Parathyroid adenoma (tissue), 2 donors: ENCODE measurements around the gene ALDH1L1.
A peak's percentile ranks its signal among the peaks of the same experiment; 100 is the strongest.

Experiments used
- H2AFZ ChIP-seq: fragments of 300-600 bp; sonication (generic); one replicate; pipeline ENCODE4 v1.7.0; 2017; ENCODE audit warnings: antibody characterized with exemption, mild to moderate bottlenecking
- H3K27ac ChIP-seq: fragments of 300-600 bp; sonication (generic); one replicate; pipeline ENCODE4 v1.7.0; 2017
- H3K27me3 ChIP-seq: fragments of 300-600 bp; sonication (generic); one replicate; pipeline ENCODE4 v1.7.0; 2017; ENCODE audit warnings: low read length; ENCODE audit not compliant: control insufficient read depth, insufficient read depth
- H3K36me3 ChIP-seq: fragments of 300-600 bp; sonication (generic); one replicate; pipeline ENCODE4 v1.7.0; 2017; ENCODE audit warnings: low read length; ENCODE audit not compliant: control insufficient read depth, insufficient read depth
- H3K4me1 ChIP-seq: fragments of 300-600 bp; sonication (generic); one replicate; pipeline ENCODE4 v1.7.0; 2017; ENCODE audit warnings: control low read depth
- H3K4me2 ChIP-seq: fragments of 300-600 bp; sonication (generic); one replicate; pipeline ENCODE4 v1.7.0; 2017; ENCODE audit warnings: low read length
- H3K4me3 ChIP-seq: fragments of 300-600 bp; sonication (generic); one replicate; pipeline ENCODE4 v1.7.0; 2017; ENCODE audit warnings: low read depth, low read length
- H3K79me2 ChIP-seq: fragments of 300-600 bp; sonication (generic); one replicate; pipeline ENCODE4 v1.7.0; 2017; ENCODE audit warnings: control low read depth
- H3K9ac ChIP-seq: fragments of 300-600 bp; sonication (generic); one replicate; pipeline ENCODE4 v1.7.0; 2017; ENCODE audit warnings: mild to moderate bottlenecking
- H3K9me3 ChIP-seq: fragments of 300-600 bp; sonication (generic); one replicate; pipeline ENCODE4 v1.7.0; 2017; ENCODE audit warnings: low read length; ENCODE audit not compliant: control insufficient read depth
- CTCF ChIP-seq: fragments of 300-600 bp; sonication (generic); IDR thresholded peaks from one replicate; pipeline ENCODE4 v1.7.0; 2017; ENCODE audit warnings: antibody characterized with exemption, mild to moderate bottlenecking
- donor health status: primary hyperparathyroidism.

ALDH1L1 gene

GRCh38 chr3:126116526-126116925 lies 63.9 kb downstream of the ALDH1L1 start:
- no peak for TF ChIP-seq CTCF
- H3K9ac ChIP-seq = no peak overlapping the region
- H3K9me3 ChIP-seq = no peaks in the 10 kb centered on the region
- no peaks in the 10 kb centered on the region for H3K4me1 ChIP-seq
- no peak overlapping the region for H2AFZ ChIP-seq
- H3K36me3 ChIP-seq = no peaks in the 10 kb centered on the region
- H3K4me2 ChIP-seq = no peak overlapping the region
- H3K27ac ChIP-seq = no peak overlapping the region
- no peak overlapping the region for H3K4me3 ChIP-seq
- no peaks in the 10 kb centered on the region for H3K27me3 ChIP-seq
- H3K79me2 ChIP-seq = no peaks in the 10 kb centered on the region

GRCh38 chr3:126114443-126115386 lies 65.7 kb downstream of the ALDH1L1 start:
- Histone ChIP-seq H3K27ac (no peak overlapping the region), H3K79me2 (no peaks in the 10 kb centered on the region), H3K4me2 (no peak overlapping the region), H3K9me3 (no peaks in the 10 kb centered on the region), H2AFZ (no peak overlapping the region), H3K9ac (no peak overlapping the region), H3K27me3 (no peaks in the 10 kb centered on the region), H3K4me1 (no peaks in the 10 kb centered on the region), H3K4me3 (no peak overlapping the region), H3K36me3 (no peaks in the 10 kb centered on the region)
- TF ChIP-seq CTCF = no peak

GRCh38 chr3:126113733-126114442 lies 66.5 kb downstream of the ALDH1L1 start:
- TF ChIP-seq CTCF = peak; percentile 25
- Histone ChIP-seq H2AFZ (no peak overlapping the region), H3K4me3 (no peak overlapping the region), H3K9me3 (no peaks in the 10 kb centered on the region), H3K4me1 (no peaks in the 10 kb centered on the region), H3K27me3 (no peaks in the 10 kb centered on the region), H3K27ac (no peak overlapping the region), H3K36me3 (no peaks in the 10 kb centered on the region), H3K9ac (no peak overlapping the region), H3K4me2 (no peak overlapping the region), H3K79me2 (no peaks in the 10 kb centered on the region)

GRCh38 chr3:126113238-126113555 lies 67.2 kb downstream of the ALDH1L1 start:
- Histone ChIP-seq H3K27me3 (no peaks in the 10 kb centered on the region), H3K9ac (no peak overlapping the region), H3K4me2 (no peak overlapping the region), H3K4me3 (no peak overlapping the region), H2AFZ (no peak overlapping the region), H3K27ac (no peak overlapping the region), H3K79me2 (no peaks in the 10 kb centered on the region), H3K36me3 (no peaks in the 10 kb centered on the region), H3K9me3 (no peaks in the 10 kb centered on the region), H3K4me1 (no peaks in the 10 kb centered on the region)
- TF ChIP-seq CTCF = no peak
